Measurements from ENCODE around the gene MED14. TPM values are rescaled to one million over a fixed set of nuclear protein-coding genes. Genes with fewer than 3 reads are reported as not detected.

The MED14 gene
- total RNA-seq, 4 donors from 2014 or later, result 19.4 to 33.1 (median 24.3) TPM

DNA sequence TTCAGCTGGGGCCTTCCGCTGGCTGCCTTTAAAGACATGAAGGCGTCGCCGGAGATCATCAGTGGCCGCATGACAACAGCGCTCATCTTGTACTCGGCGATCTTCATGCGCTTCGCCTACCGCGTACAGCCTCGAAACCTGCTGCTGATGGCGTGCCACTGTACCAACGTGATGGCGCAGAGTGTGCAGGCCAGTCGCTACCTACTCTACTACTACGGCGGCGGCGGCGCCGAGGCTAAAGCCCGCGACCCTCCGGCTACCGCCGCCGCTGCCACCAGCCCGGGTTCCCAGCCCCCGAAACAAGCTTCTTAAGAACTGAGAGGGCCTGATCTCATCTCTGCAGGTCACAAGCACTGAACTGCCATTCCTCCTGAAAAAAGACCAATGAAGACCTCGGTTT, 111.7 kb downstream of the MED14 start:
- WGBS, 2 donors (ENCODE audit: low coverage in 1 of 2), result 78 to 100% methylated on average over 3 of the region's 32 CpGs
- TF ChIP-seq POLR2AphosphoS5 (IDR thresholded peaks at IDR 0.05) (no peak), EP300 (IDR thresholded peaks at IDR 0.05) (no peak), POLR2A (IDR thresholded peaks at IDR 0.05) (no peak)
- TF ChIP-seq, protein P1, sequence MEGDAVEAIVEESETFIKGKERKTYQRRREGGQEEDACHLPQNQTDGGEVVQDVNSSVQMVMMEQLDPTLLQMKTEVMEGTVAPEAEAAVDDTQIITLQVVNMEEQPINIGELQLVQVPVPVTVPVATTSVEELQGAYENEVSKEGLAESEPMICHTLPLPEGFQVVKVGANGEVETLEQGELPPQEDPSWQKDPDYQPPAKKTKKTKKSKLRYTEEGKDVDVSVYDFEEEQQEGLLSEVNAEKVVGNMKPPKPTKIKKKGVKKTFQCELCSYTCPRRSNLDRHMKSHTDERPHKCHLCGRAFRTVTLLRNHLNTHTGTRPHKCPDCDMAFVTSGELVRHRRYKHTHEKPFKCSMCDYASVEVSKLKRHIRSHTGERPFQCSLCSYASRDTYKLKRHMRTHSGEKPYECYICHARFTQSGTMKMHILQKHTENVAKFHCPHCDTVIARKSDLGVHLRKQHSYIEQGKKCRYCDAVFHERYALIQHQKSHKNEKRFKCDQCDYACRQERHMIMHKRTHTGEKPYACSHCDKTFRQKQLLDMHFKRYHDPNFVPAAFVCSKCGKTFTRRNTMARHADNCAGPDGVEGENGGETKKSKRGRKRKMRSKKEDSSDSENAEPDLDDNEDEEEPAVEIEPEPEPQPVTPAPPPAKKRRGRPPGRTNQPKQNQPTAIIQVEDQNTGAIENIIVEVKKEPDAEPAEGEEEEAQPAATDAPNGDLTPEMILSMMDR (IDR thresholded peaks at IDR 0.05), result no peak
- Histone ChIP-seq H3K4me3 (no peak overlapping the region), H3K36me3 (peaks cover 0 to 17% of the 10 kb centered on the region in 2 donors), H3K27me3 (no peaks in the 10 kb centered on the region), H3K27ac (no peak overlapping the region), H3K4me1 (no peaks in the 10 kb centered on the region), H3K9me3 (no peaks in the 10 kb centered on the region)
- no peak for ATAC-seq

DNA sequence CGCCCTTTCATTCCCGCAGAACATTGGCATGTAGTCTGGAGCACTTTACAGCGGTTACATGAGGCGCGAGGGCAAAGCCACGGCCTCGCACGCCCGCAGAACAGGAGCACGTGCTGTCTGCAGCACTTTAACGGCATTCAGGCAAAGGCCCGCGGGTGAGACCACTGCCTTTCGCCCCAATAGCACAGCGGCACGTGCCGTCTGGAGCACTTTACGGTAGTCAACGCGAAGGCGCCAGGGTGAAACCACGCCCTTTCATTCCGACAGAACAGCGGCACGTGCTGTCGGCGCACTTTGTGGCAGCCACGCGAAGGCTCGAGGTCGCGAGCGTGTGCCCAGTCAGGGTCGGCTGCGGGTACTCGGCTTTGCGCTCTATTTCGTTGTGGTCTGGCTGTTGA, 112.2 kb downstream of the MED14 start, which contains the start of gene MPC1L:
Gene MPC1L (plus strand): TSS at position 290 of the 398 bp plus-strand sequence. CDS start 138 bp downstream, outside the sequence.
- no peak within 1 kb of the TSS for H3K4me3 ChIP-seq
- no peaks in the 10 kb centered on the region for H3K27me3 ChIP-seq
- no peak for ATAC-seq
- H3K36me3 ChIP-seq, result peaks cover 0 to 12% of the 10 kb centered on the region in 2 donors
- no peaks in the 10 kb centered on the region for H3K9me3 ChIP-seq
- TF ChIP-seq POLR2A (IDR thresholded peaks at IDR 0.05), result no peak
- TF ChIP-seq, protein P1 (IDR thresholded peaks at IDR 0.05), result no peak
- no peak within 1 kb of the TSS for H3K27ac ChIP-seq
- WGBS, 2 donors (ENCODE audit: low coverage in 1 of 2), result 89% methylated on average over 24 of the region's 38 CpGs; no CpG with 5 or more reads in 1 of the 2 donors
- no peaks in the 10 kb centered on the region for H3K4me1 ChIP-seq

DNA sequence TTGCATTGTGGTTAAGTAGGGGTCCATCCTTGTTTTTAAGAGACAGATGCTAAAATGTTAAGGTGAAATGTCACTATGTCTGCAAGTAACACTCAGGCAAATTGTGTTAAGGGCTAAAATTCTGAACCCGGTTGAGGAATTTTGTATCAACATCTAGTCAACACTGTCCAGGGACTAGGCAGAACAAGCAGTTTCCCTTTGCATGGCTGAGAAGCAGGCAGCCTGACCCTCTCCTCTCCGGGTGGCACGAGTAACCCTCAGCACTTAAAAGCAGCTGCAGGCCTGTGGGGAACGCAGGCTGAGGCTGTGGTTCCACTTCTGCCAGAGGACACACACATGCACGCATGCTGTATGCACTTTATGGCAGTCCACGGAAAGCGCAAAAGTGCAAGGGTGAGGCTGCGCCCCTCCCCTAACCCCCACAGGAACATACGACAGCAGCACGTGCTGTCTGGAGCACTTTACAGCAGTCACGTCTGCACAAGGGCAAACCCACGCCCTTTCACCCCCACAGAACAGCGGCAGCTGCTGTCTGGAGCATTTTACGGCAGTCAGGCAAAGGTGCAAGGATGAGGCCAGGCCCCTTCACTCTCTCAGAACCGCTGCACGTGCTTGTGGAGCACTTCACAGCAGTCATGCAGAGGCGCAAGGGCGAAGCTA, 112.7 kb downstream of the MED14 start:
- H3K36me3 ChIP-seq, result peaks cover 0 to 7% of the 10 kb centered on the region in 2 donors
- no peak for ATAC-seq
- TF ChIP-seq, protein P1 (IDR thresholded peaks at IDR 0.05), result no peak
- TF ChIP-seq POLR2A (IDR thresholded peaks at IDR 0.05) (no peak), EP300 (IDR thresholded peaks at IDR 0.05) (no peak), POLR2AphosphoS5 (IDR thresholded peaks at IDR 0.05) (no peak)
- WGBS, 2 donors (ENCODE audit: low coverage in 1 of 2), result 67% methylated on average over 1 to 2 of the region's 18 CpGs
- H3K27ac ChIP-seq, result no peak overlapping the region
- H3K9me3 ChIP-seq, result no peaks in the 10 kb centered on the region
- H3K4me3 ChIP-seq, result no peak overlapping the region
- no peaks in the 10 kb centered on the region for H3K4me1 ChIP-seq
- H3K27me3 ChIP-seq, result no peaks in the 10 kb centered on the region

DNA sequence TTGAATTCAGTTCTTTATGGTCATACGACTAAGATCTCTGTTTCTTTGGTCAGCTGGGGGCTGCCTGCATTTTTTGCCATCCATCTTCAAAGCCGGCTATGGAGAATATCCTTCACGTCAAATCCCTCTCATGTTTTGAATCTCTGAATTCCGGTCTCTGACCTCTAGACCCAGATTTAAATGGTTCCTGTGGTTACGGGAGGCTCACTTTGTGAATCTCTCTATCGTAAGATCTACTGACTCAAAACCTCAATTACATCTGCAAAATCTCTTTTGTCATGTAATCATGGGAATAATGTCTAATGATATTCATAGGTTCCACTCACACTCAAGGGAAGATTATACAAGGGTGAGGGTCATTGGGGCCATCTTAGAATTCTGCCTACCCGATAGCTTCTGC, 117.8 kb downstream of the MED14 start:
- no peak for TF ChIP-seq POLR2AphosphoS5 (IDR thresholded peaks at IDR 0.05)
- no peak for TF ChIP-seq POLR2A (IDR thresholded peaks at IDR 0.05)
- no peak for TF ChIP-seq EP300 (IDR thresholded peaks at IDR 0.05)
- TF ChIP-seq, protein P1 (IDR thresholded peaks at IDR 0.05), result no peak
- Histone ChIP-seq H3K4me3 (no peak overlapping the region), H3K27me3 (no peaks in the 10 kb centered on the region), H3K27ac (no peak overlapping the region), H3K4me1 (no peaks in the 10 kb centered on the region), H3K9me3 (no peaks in the 10 kb centered on the region), H3K36me3 (no peaks in the 10 kb centered on the region)
- 42 to 100% methylated on average over 2 of the region's 7 CpGs for WGBS, 2 donors (ENCODE audit: low coverage in 1 of 2)
- no peak for ATAC-seq

DNA sequence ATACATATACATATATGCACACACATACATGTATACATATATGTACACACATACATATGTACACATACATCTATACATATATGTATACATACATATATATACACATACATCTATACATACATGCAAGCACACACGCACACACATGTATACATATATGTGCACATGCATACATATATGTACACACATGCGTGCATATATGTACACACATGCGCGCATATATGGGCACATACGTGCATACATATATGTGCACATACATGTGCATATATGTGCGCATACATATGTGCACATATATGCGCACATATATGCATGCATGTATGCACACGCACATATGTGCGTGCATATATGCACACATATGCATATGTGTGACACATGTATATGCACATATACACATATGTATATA, 119.4 kb downstream of the MED14 start:
- no peak overlapping the region for H3K4me3 ChIP-seq
- TF ChIP-seq, protein P1 (IDR thresholded peaks at IDR 0.05), result no peak
- TF ChIP-seq POLR2A (IDR thresholded peaks at IDR 0.05) (no peak), POLR2AphosphoS5 (IDR thresholded peaks at IDR 0.05) (no peak), EP300 (IDR thresholded peaks at IDR 0.05) (no peak)
- WGBS, 2 donors (ENCODE audit: low coverage in 1 of 2), result 62 to 77% methylated on average over 9 of the region's 9 CpGs
- H3K9me3 ChIP-seq, result no peaks in the 10 kb centered on the region
- no peaks in the 10 kb centered on the region for H3K36me3 ChIP-seq
- no peak overlapping the region for H3K27ac ChIP-seq
- H3K4me1 ChIP-seq, result no peaks in the 10 kb centered on the region
- no peaks in the 10 kb centered on the region for H3K27me3 ChIP-seq
- no peak for ATAC-seq

Data from gastroesophageal sphincter (tissue), 4 donors.